ENCODE results near the gene PDE6B. TPM values are rescaled to one million over a fixed set of nuclear protein-coding genes. Genes with fewer than 3 reads are reported as not detected.

PDE6B gene
- total and polyA plus RNA-seq, 2 of the 13 experiments (the other 11 are each of a cell fraction or from before 2014, with no cell fraction given) = 0.38 to 0.40 TPM

DNA sequence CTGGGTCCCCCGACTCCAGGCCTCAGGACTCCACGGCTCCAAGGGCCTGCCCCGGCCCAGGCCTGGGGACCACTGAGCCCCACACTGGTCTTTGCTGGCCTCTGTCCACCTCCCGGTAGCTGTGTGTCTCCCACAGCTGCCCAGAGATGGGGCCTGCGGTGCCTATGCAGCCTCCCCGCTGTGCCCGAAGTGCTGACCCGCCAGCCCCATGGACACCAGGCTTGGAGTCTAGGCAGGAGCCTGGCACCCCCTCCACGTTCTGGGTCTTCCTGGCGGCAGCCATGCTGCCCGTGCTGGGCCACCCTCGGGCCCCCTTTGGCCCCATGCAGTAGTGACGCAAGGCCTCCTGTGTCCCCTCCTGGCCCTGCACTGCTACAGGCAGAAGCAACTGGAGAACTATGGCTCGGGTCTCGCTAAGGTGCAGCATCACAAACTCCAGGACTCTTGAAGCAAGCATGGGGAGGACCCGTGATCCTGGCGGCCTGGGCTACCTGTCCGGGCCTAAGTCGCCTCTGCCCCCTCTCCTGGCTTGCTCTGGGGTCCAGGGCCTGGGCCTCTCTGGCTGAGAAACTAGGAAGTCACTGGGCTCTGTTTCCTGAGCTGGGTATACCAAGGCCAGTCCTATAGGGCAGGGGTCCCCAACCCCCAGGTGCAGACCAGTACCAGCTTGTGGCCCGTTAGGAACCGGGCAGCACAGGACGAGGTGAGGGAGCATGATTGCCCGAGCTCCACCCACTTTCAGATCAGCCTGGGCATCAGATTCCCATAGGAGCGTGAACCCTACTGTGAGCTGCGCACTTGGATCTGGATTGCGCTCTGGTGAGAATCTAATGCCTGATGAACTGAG lies 49.9 kb downstream of the PDE6B start (continued):
- no peak for TF ChIP-seq U2AF1 (optimal IDR thresholded peaks at IDR 0.05; ENCODE audit: low read depth, low read length)
- TF ChIP-seq, protein P1, sequence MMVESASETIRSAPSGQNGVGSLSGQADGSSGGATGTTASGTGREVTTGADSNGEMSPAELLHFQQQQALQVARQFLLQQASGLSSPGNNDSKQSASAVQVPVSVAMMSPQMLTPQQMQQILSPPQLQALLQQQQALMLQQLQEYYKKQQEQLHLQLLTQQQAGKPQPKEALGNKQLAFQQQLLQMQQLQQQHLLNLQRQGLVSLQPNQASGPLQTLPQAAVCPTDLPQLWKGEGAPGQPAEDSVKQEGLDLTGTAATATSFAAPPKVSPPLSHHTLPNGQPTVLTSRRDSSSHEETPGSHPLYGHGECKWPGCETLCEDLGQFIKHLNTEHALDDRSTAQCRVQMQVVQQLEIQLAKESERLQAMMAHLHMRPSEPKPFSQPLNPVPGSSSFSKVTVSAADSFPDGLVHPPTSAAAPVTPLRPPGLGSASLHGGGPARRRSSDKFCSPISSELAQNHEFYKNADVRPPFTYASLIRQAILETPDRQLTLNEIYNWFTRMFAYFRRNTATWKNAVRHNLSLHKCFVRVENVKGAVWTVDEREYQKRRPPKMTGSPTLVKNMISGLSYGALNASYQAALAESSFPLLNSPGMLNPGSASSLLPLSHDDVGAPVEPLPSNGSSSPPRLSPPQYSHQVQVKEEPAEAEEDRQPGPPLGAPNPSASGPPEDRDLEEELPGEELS (CRISPR knock-in tag; IDR thresholded peaks at IDR 0.05) = no peak
- no peak for TF ChIP-seq ZNF577 (CRISPR knock-in tag; IDR thresholded peaks at IDR 0.05; ENCODE audit: borderline replicate concordance, low read depth)
- TF ChIP-seq NFYC (CRISPR knock-in tag; IDR thresholded peaks at IDR 0.05) = 0 out of 2 replicates have a peak, but pooled peaks have one; percentile 12
- TF ChIP-seq BCL6 (CRISPR knock-in tag; IDR thresholded peaks at IDR 0.05) = no peak
- TF ChIP-seq, protein P2, sequence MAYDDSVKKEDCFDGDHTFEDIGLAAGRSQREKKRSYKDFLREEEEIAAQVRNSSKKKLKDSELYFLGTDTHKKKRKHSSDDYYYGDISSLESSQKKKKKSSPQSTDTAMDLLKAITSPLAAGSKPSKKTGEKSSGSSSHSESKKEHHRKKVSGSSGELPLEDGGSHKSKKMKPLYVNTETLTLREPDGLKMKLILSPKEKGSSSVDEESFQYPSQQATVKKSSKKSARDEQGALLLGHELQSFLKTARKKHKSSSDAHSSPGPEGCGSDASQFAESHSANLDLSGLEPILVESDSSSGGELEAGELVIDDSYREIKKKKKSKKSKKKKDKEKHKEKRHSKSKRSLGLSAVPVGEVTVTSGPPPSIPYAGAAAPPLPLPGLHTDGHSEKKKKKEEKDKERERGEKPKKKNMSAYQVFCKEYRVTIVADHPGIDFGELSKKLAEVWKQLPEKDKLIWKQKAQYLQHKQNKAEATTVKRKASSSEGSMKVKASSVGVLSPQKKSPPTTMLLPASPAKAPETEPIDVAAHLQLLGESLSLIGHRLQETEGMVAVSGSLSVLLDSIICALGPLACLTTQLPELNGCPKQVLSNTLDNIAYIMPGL (CRISPR knock-in tag; IDR thresholded peaks at IDR 0.05; ENCODE audit: borderline replicate concordance in 1 of 2, low read depth in 1 of 2) = 0 out of 4 replicates have a peak, but pooled peaks of 1 of the 2 experiments have one; percentile 9
- TF ChIP-seq ZNF20 (CRISPR knock-in tag; IDR thresholded peaks at IDR 0.05) = 0 out of 2 replicates have a peak, but pooled peaks have one; percentile 18
- TF ChIP-seq ZNF235 (CRISPR knock-in tag; IDR thresholded peaks at IDR 0.05; ENCODE audit: borderline replicate concordance) = 0 out of 2 replicates have a peak, but pooled peaks have one; percentile 1
- TF ChIP-seq TEAD2 (CRISPR knock-in tag; IDR thresholded peaks at IDR 0.05) = no peak
- no peak for TF ChIP-seq GLI4 (CRISPR knock-in tag; IDR thresholded peaks at IDR 0.05; ENCODE audit: borderline replicate concordance)
- TF ChIP-seq MEIS2 (CRISPR knock-in tag; IDR thresholded peaks at IDR 0.05) = peak; percentile 14; the same call in 1 of the 2 replicates
- no peak for TF ChIP-seq PPARG (CRISPR knock-in tag; conservative IDR thresholded peaks at IDR 0.05)
- no peak for TF ChIP-seq ZNF431 (CRISPR knock-in tag; IDR thresholded peaks at IDR 0.05; ENCODE audit: borderline replicate concordance, low read depth)
- TF ChIP-seq ZNF17 (CRISPR knock-in tag; IDR thresholded peaks at IDR 0.05) = no peak
- TF ChIP-seq, protein P3, sequence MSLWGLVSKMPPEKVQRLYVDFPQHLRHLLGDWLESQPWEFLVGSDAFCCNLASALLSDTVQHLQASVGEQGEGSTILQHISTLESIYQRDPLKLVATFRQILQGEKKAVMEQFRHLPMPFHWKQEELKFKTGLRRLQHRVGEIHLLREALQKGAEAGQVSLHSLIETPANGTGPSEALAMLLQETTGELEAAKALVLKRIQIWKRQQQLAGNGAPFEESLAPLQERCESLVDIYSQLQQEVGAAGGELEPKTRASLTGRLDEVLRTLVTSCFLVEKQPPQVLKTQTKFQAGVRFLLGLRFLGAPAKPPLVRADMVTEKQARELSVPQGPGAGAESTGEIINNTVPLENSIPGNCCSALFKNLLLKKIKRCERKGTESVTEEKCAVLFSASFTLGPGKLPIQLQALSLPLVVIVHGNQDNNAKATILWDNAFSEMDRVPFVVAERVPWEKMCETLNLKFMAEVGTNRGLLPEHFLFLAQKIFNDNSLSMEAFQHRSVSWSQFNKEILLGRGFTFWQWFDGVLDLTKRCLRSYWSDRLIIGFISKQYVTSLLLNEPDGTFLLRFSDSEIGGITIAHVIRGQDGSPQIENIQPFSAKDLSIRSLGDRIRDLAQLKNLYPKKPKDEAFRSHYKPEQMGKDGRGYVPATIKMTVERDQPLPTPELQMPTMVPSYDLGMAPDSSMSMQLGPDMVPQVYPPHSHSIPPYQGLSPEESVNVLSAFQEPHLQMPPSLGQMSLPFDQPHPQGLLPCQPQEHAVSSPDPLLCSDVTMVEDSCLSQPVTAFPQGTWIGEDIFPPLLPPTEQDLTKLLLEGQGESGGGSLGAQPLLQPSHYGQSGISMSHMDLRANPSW (CRISPR knock-in tag; IDR thresholded peaks at IDR 0.05; ENCODE audit: borderline replicate concordance) = no peak
- TF ChIP-seq ZNF143 (CRISPR knock-in tag; IDR thresholded peaks at IDR 0.05) = no peak
- peak; percentile 15 for TF ChIP-seq TAF15 (IDR thresholded peaks at IDR 0.05; ENCODE audit: low read depth, low read length, poor library complexity, severe bottlenecking)
- TF ChIP-seq DPF2 (CRISPR knock-in tag; IDR thresholded peaks at IDR 0.05; ENCODE audit: borderline replicate concordance, low read depth) = no peak
- TF ChIP-seq KDM5B (CRISPR knock-in tag; IDR thresholded peaks at IDR 0.05; ENCODE audit: borderline replicate concordance) = no peak
- no peak for TF ChIP-seq SMARCE1 (IDR thresholded peaks at IDR 0.05; ENCODE audit: borderline replicate concordance)
- peak; percentile 2; the same call in 1 of the 2 replicates for TF ChIP-seq SALL1 (CRISPR knock-in tag; IDR thresholded peaks at IDR 0.05)
- TF ChIP-seq ZNF816 (CRISPR knock-in tag; IDR thresholded peaks at IDR 0.05; ENCODE audit: borderline replicate concordance) = no peak
- peak; percentile 38; the same call in 1 of the 2 replicates for TF ChIP-seq FOXO1 (CRISPR knock-in tag; IDR thresholded peaks at IDR 0.05)
